HCT116 (cell line): Measurements from ENCODE around the gene RALGPS1. TPM values are rescaled to one million over a fixed set of nuclear protein-coding genes. Genes with fewer than 3 reads are reported as not detected.

Experiments
- ATAC-seq: fragments of 200-7000 bp; cut with Tn5 transposase; 2 replicates; pipeline ENCODE4 v1.9.1; 2020; ENCODE audit warnings: mild to moderate bottlenecking, moderate library complexity
- BruUV-seq: library from RNA; stranded (reverse); fragments of 400-500 nt; replicated peaks from 2 replicates; lab custom pipeline; 2021; lab: Mats Ljungman, UMichigan
- CTCF ChIA-PET: fragments of 300-600 bp; sonication (Branson Sonifier 250); formaldehyde crosslinking; loops from one replicate; lab custom pipeline; 2021; ENCODE audit warnings: antibody characterized with exemption; lab: Charles Lee
- POLR2A ChIA-PET: fragments of 300-600, 350-600 bp; sonication (Branson Sonifier 250); formaldehyde crosslinking; loops from one replicate; lab custom pipeline; 2021; ENCODE audit warnings: antibody characterized with exemption; lab: Charles Lee
- RAD21 ChIA-PET, 2 experiments: fragments of 300-600 bp; sonication (Branson Sonifier 250); formaldehyde crosslinking; loops; one replicate each; lab custom pipeline; 2023; ENCODE audit warnings: low total read pairs in 2 of 2; ENCODE audit not compliant: uncharacterized antibody in 2 of 2, unreplicated experiment in 2 of 2, low non-redundant PET in 1 of 2; lab: Charles Lee
- DNase-seq: peaks from one replicate; pipeline ENCODE4 v3.0.0-alpha.2; 2010; ENCODE audit warnings: low read depth, low spot score
- H2AFZ ChIP-seq: fragments of 200-600 bp; shearing (Covaris generic), sonication (generic); 2 replicates; pipeline ENCODE4 v1.6.1; 2017; ENCODE audit warnings: low read depth, mixed run types, mixed read lengths, antibody characterized with exemption, low read length; ENCODE audit not compliant: poor library complexity, severe bottlenecking
- H3K27ac ChIP-seq: 2 replicates; pipeline ENCODE4 v1.5.1; 2012; ENCODE audit warnings: low read depth, low read length
- H3K27me3 ChIP-seq: fragments of 200-600 bp; sonication (generic); 2 replicates; pipeline ENCODE4 v1.6.1; 2016; ENCODE audit warnings: mixed run types, low read length, mixed read lengths; ENCODE audit not compliant: insufficient read depth
- H3K36me3 ChIP-seq, 2 experiments: fragments of 200-500 bp in 1 of 2; fragments of 200-600 bp in 1 of 2; sonication (Bioruptor generic) in 1 of 2; sonication (generic) in 1 of 2; 2 replicates each; pipeline versions ENCODE4 v1.5.1 to v1.6.1; 2014 to 2016; ENCODE audit warnings: low read length in 2 of 2, inconsistent platforms in 1 of 2, mixed read lengths in 1 of 2, mixed run types in 1 of 2; ENCODE audit not compliant: insufficient read depth in 2 of 2, control insufficient read depth in 1 of 2
- H3K4me1 ChIP-seq, 2 experiments: fragments of 200-600 bp in 1 of 2; sonication (generic) in 1 of 2; 2 replicates each; pipeline versions ENCODE4 v1.5.1 to v1.6.1; 2012 to 2017; ENCODE audit warnings: low read length in 2 of 2, inconsistent platforms in 1 of 2, mild to moderate bottlenecking in 1 of 2, mixed read lengths in 1 of 2, mixed run types in 1 of 2, moderate library complexity in 1 of 2; ENCODE audit not compliant: insufficient read depth in 2 of 2, control insufficient read depth in 1 of 2
- H3K4me2 ChIP-seq: fragments of 200-600 bp; sonication (generic); 2 replicates; pipeline ENCODE4 v1.6.1; 2017; ENCODE audit warnings: mixed run types, low read length, mixed read lengths
- H3K4me3 ChIP-seq, 2 experiments: fragments of 200-600 bp in 1 of 2; sonication (generic) in 1 of 2; replicated peaks in 1 of 2; 2 replicates each; pipeline ENCODE4 v1.5.1; 2011 to 2016; ENCODE audit warnings: low read length in 2 of 2, control low read depth in 1 of 2, low read depth in 1 of 2, mild to moderate bottlenecking in 1 of 2, mixed read lengths in 1 of 2, mixed run types in 1 of 2
- H3K79me2 ChIP-seq: fragments of 200-600 bp; sonication (generic); 2 replicates; pipeline ENCODE4 v1.6.1; 2017; ENCODE audit warnings: mild to moderate bottlenecking, mixed run types, low read length, moderate library complexity, mixed read lengths; ENCODE audit not compliant: insufficient read depth
- H3K9ac ChIP-seq: fragments of 200-600 bp; sonication (generic); 2 replicates; pipeline ENCODE4 v1.6.1; 2016; ENCODE audit warnings: low read length, mixed read lengths
- H3K9me2 ChIP-seq: fragments of 200-600 bp; sonication (generic), shearing (Covaris generic); 2 replicates; pipeline ENCODE4 v1.6.1; 2017; ENCODE audit warnings: mixed run types, mild to moderate bottlenecking, moderate library complexity; ENCODE audit not compliant: insufficient read depth
- H3K9me3 ChIP-seq, 2 experiments: fragments of 200-500 bp in 1 of 2; fragments of 200-600 bp in 1 of 2; sonication (Bioruptor generic) in 1 of 2; sonication (generic) in 1 of 2; 2 replicates each; pipeline ENCODE4 v1.6.1; 2014 to 2017; ENCODE audit warnings: low read length in 2 of 2, mixed read lengths in 2 of 2, inconsistent platforms in 1 of 2, low read depth in 1 of 2, mild to moderate bottlenecking in 1 of 2, mixed run types in 1 of 2, moderate library complexity in 1 of 2; ENCODE audit not compliant: control insufficient read depth in 1 of 2, insufficient read depth in 1 of 2
- H4K20me1 ChIP-seq: fragments of 200-600 bp; sonication (generic), shearing (Covaris generic); 2 replicates; pipeline ENCODE4 v1.6.1; 2017; ENCODE audit warnings: mixed run types, mild to moderate bottlenecking, moderate library complexity; ENCODE audit not compliant: insufficient read depth
- CEBPB ChIP-seq: IDR thresholded peaks from 2 replicates; pipeline ENCODE4 v1.6.1; 2012; ENCODE audit warnings: low read depth
- EZH2phosphoT487 ChIP-seq: fragments of 200-600 bp; IDR thresholded peaks from 2 replicates; pipeline ENCODE4 v1.6.1; 2018; ENCODE audit warnings: antibody characterized with exemption, borderline replicate concordance
- JUND ChIP-seq: IDR thresholded peaks from 2 replicates; pipeline ENCODE4 v1.6.1; 2012
- RAD21 ChIP-seq: IDR thresholded peaks from 2 replicates; pipeline ENCODE4 v1.6.1; 2012; ENCODE audit warnings: low read depth, mild to moderate bottlenecking
- SIN3A ChIP-seq: IDR thresholded peaks from 2 replicates; pipeline ENCODE4 v1.6.1; 2012; ENCODE audit warnings: low read depth
- SRF ChIP-seq: IDR thresholded peaks from 2 replicates; pipeline ENCODE4 v1.6.1; 2012; ENCODE audit warnings: low read depth
- YY1 ChIP-seq: IDR thresholded peaks from 2 replicates; pipeline ENCODE4 v1.6.1; 2011; ENCODE audit warnings: low read length, low read depth, moderate library complexity, mild to moderate bottlenecking; ENCODE audit not compliant: insufficient replicate concordance; ENCODE audit errors: extremely low read depth
- ZFX ChIP-seq: fragments of 450-650 bp; IDR thresholded peaks from 2 replicates; pipeline ENCODE4 v1.6.1; 2017
- intact Hi-C: fragments of 100-400 bp; cut with micrococcal nuclease; formaldehyde crosslinking; loops from 2 replicates; pipeline ENCODE4 v1.10.0; 2022
- total RNA-seq: library from RNA; stranded (reverse); gene quantifications from one replicate; pipeline ENCODE4 v1.2.1, GENCODE V29; 2021; ENCODE audit not compliant: unreplicated experiment
- TF ChIP-seq, protein P1 (sequence below): IDR thresholded peaks from 2 replicates; pipeline ENCODE4 v1.6.1; 2012
- TF ChIP-seq, protein P2 (sequence below): IDR thresholded peaks from 2 replicates; pipeline ENCODE4 v1.6.1; 2012

The RALGPS1 gene
- total RNA-seq, 1 experiment from 2014 or later = 7.6 TPM

DNA sequence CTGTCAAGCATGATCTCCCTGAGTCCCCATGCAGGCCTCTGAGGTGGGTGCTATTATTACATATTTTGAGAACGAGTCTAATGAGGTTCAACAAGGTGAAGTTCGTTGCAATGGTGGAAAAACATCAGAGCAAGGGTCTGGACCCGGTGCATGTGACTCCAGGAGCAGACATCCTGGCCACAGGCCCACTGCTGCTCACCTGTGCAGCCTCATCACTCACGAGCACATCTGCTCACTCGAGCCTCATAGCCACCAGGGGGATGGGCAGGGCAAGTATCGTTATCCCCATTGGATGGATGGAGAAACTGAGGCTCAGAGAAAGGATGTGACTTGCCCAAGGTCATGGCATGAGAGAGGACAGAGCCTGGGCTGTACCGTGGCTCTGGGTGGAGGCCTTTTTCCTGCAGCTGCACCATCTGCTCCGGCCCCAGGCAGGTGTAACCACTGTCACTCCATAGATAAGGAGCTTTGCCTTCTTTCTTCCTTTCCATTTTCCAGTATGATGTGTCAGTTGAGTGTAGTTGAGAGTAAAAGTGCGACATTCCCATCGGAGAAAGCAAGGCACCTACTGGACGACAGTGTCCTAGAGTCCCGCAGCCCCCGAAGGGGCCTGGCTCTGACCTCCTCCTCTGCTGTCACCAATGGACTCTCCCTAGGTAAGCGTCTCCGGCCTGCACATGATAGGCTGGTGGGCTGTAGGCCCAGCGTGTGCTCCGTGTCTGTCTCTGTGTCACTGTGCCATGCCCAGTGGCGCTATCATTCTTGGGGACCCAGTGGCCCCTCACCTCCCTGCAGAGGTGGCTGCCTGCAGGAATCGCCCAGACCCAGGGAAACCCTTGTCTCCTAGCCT is 281.6 kb downstream of the RALGPS1 start:
- no peak overlapping the region for H3K4me3 ChIP-seq
- ChIA-PET POLR2A (interaction anchor here (0.5 to 0.6 kb wide), 2 partner anchors 73 to 249 kb away, joined by 3 read pairs; no protein-coding TSS in a partner anchor), RAD21 (no interaction called here), CTCF (interaction anchor here (1.1 to 3.2 kb wide), 6 partner anchors 9 to 256 kb away, joined by 3 to 36 read pairs (median 4); no protein-coding TSS in a partner anchor)
- no peaks in the 10 kb centered on the region for H3K27me3 ChIP-seq
- TF ChIP-seq ZFX (no peak), SRF (no peak), RAD21 (no peak), EZH2phosphoT487 (no peak), CEBPB (no peak), YY1 (no peak), SIN3A (no peak), JUND (no peak)
- TF ChIP-seq, protein P1, sequence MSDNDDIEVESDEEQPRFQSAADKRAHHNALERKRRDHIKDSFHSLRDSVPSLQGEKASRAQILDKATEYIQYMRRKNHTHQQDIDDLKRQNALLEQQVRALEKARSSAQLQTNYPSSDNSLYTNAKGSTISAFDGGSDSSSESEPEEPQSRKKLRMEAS = no peak
- TF ChIP-seq, protein P2, sequence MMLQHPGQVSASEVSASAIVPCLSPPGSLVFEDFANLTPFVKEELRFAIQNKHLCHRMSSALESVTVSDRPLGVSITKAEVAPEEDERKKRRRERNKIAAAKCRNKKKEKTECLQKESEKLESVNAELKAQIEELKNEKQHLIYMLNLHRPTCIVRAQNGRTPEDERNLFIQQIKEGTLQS = no peak
- DNase-seq (no peak), ATAC-seq (no peak)
- no peaks in the 10 kb centered on the region for H3K9me3 ChIP-seq
- H3K9ac ChIP-seq = no peak overlapping the region
- no peak overlapping the region for H3K27ac ChIP-seq
- no peak overlapping the region for H2AFZ ChIP-seq
- BruUV-seq = no TSS peak
- intact Hi-C loops = no loop called here
- no peaks in the 10 kb centered on the region for H3K79me2 ChIP-seq
- H3K4me2 ChIP-seq = no peak overlapping the region
- H3K9me2 ChIP-seq = no peaks in the 10 kb centered on the region
- no peaks in the 10 kb centered on the region for H4K20me1 ChIP-seq
- no peaks in the 10 kb centered on the region for H3K36me3 ChIP-seq
- H3K4me1 ChIP-seq = peaks cover 19 to 28% of the 10 kb centered on the region in 2 experiments
